Measurements from ENCODE around the gene MRPL33. TPM values are rescaled to one million over a fixed set of nuclear protein-coding genes. Genes with fewer than 3 reads are reported as not detected.
A peak's percentile ranks its signal among the peaks of the same experiment; 100 is the strongest.

MRPL33 gene
- polyA plus RNA-seq, 3 donors: 67.4 to 341 (median 331) TPM

- Mint-ChIP-seq H3K4me3 (no peak overlapping the region), H3K4me1 (peaks cover 19% of the 10 kb centered on the region), H3K27ac (peak overlapping the region in 1 of 7 donors; percentile 36), H3K9me3 (no peaks in the 10 kb centered on the region), H3K27me3 (ENCODE audit: low read depth in 3 of 3) (peaks cover 0 to 2% (median 0%) of the 10 kb centered on the region in 3 donors), H3K36me3 (peaks cover 51 to 57% of the 10 kb centered on the region in 2 donors)
- H2AFZ ChIP-seq (ENCODE audit: insufficient read depth, low read depth, low read length, poor library complexity, severe bottlenecking): no peak overlapping the region
- intact Hi-C loops (cut with micrococcal nuclease): no loop called here
- H3K36me3 ChIP-seq (replicated peaks in 1 of 2; ENCODE audit: control insufficient read depth in 1 of 2, insufficient read depth in 2 of 2, low read length in 2 of 2): peaks cover 9 to 57% of the 10 kb centered on the region in 2 donors
- H3K27ac ChIP-seq (ENCODE audit: low read depth in 1 of 2, low read length in 2 of 2): no peak overlapping the region
- WGBS (ENCODE audit: insufficient coverage): 80% methylated on average over 1 of the region's 2 CpGs
- no peak for TF ChIP-seq CTCF (IDR thresholded peaks at IDR 0.05)
- H3K9me3 ChIP-seq (replicated peaks in 1 of 2; ENCODE audit: control insufficient read depth in 1 of 2, insufficient read depth in 1 of 2, low read length in 2 of 2): no peaks in the 10 kb centered on the region
- peaks cover 16% of the 10 kb centered on the region for H4K20me1 ChIP-seq (ENCODE audit: insufficient read depth, low read length)
- DNase-seq: no peak
- peaks cover 3 to 22% of the 10 kb centered on the region in 2 donors for H3K4me1 ChIP-seq (ENCODE audit: control insufficient read depth in 1 of 2, insufficient read depth in 2 of 2, low read length in 2 of 2)
- H3K4me2 ChIP-seq (replicated peaks; ENCODE audit: extremely low read depth, low read length, poor library complexity, severe bottlenecking): no peak overlapping the region
- H3K4me3 ChIP-seq (replicated peaks in 1 of 3; ENCODE audit: low read depth in 2 of 3, low read length in 3 of 3): no peak overlapping the region
- H3K9ac ChIP-seq (ENCODE audit: insufficient read depth, low read length, poor library complexity, severe bottlenecking): no peak overlapping the region
- no peaks in the 10 kb centered on the region for H3K27me3 ChIP-seq (ENCODE audit: control insufficient read depth in 2 of 2, insufficient read depth in 2 of 2, low read length in 2 of 2)
- peaks cover 61% of the 10 kb centered on the region for H3K79me2 ChIP-seq (ENCODE audit: insufficient read depth, low read length)
Measured at GRCh38 chr2:27781496-27781895, 10.0 kb downstream of the MRPL33 start.

GRCh38 chr2:27782701-27783100 lies 11.2 kb downstream of the MRPL33 start:
- H3K27me3 ChIP-seq (ENCODE audit: control insufficient read depth in 2 of 2, insufficient read depth in 2 of 2, low read length in 2 of 2): no peaks in the 10 kb centered on the region
- no CpG with 5 or more reads among the region's 1 CpG for WGBS (ENCODE audit: insufficient coverage)
- no peak overlapping the region for H3K4me3 ChIP-seq (replicated peaks in 1 of 3; ENCODE audit: low read depth in 2 of 3, low read length in 3 of 3)
- no peak overlapping the region for H2AFZ ChIP-seq (ENCODE audit: insufficient read depth, low read depth, low read length, poor library complexity, severe bottlenecking)
- peaks cover 9 to 45% of the 10 kb centered on the region in 2 donors for H3K36me3 ChIP-seq (replicated peaks in 1 of 2; ENCODE audit: control insufficient read depth in 1 of 2, insufficient read depth in 2 of 2, low read length in 2 of 2)
- H3K27ac ChIP-seq (ENCODE audit: low read depth in 1 of 2, low read length in 2 of 2): no peak overlapping the region
- no peaks in the 10 kb centered on the region for H3K9me3 ChIP-seq (replicated peaks in 1 of 2; ENCODE audit: control insufficient read depth in 1 of 2, insufficient read depth in 1 of 2, low read length in 2 of 2)
- H3K27ac Mint-ChIP-seq: no peak overlapping the region
- no peak for DNase-seq
- peaks cover 44 to 46% of the 10 kb centered on the region in 2 donors for H3K36me3 Mint-ChIP-seq
- H3K27me3 Mint-ChIP-seq (ENCODE audit: low read depth in 3 of 3): peaks cover 0 to 2% (median 0%) of the 10 kb centered on the region in 3 donors
- H3K4me3 Mint-ChIP-seq: no peak overlapping the region
- peaks cover 0 to 12% of the 10 kb centered on the region in 2 donors for H3K4me1 ChIP-seq (ENCODE audit: control insufficient read depth in 1 of 2, insufficient read depth in 2 of 2, low read length in 2 of 2)
- peaks cover 16% of the 10 kb centered on the region for H4K20me1 ChIP-seq (ENCODE audit: insufficient read depth, low read length)
- H3K9me3 Mint-ChIP-seq: no peaks in the 10 kb centered on the region
- H3K4me1 Mint-ChIP-seq: peaks cover 9% of the 10 kb centered on the region
- no peak overlapping the region for H3K4me2 ChIP-seq (replicated peaks; ENCODE audit: extremely low read depth, low read length, poor library complexity, severe bottlenecking)
- no peak overlapping the region for H3K9ac ChIP-seq (ENCODE audit: insufficient read depth, low read length, poor library complexity, severe bottlenecking)
- no peak for TF ChIP-seq CTCF (IDR thresholded peaks at IDR 0.05)
- H3K79me2 ChIP-seq (ENCODE audit: insufficient read depth, low read length): peaks cover 49% of the 10 kb centered on the region
- intact Hi-C loops (cut with micrococcal nuclease): no loop called here
